HepG2 (cell line): Measurements from ENCODE around the gene LY6G5B. TPM values are rescaled to one million over a fixed set of nuclear protein-coding genes. Genes with fewer than 3 reads are reported as not detected.

Source experiments
- EED ChIP-seq: sonication (generic); formaldehyde crosslinking; IDR thresholded peaks from 2 replicates; pipeline ENCODE4 v1.5.0; 2020; ENCODE audit warnings: mild to moderate bottlenecking, missing genetic modification reagents
- GFI1 ChIP-seq: sonication (generic); formaldehyde crosslinking; IDR thresholded peaks from 2 replicates; pipeline ENCODE4 v1.5.0; 2020; ENCODE audit warnings: missing genetic modification reagents, mild to moderate bottlenecking, borderline replicate concordance
- JUNB ChIP-seq: sonication (generic); formaldehyde crosslinking; IDR thresholded peaks from 2 replicates; pipeline ENCODE4 v1.8.0; 2022; ENCODE audit warnings: missing genetic modification reagents, mild to moderate bottlenecking, borderline replicate concordance
- KAT8 ChIP-seq: IDR thresholded peaks from 2 replicates; pipeline ENCODE4 v1.6.1; 2016; ENCODE audit warnings: missing genetic modification reagents, missing compliant biosample characterization
- MAFG ChIP-seq: sonication (generic); formaldehyde crosslinking; IDR thresholded peaks from 2 replicates; pipeline ENCODE4 v1.5.1; 2020; ENCODE audit warnings: mild to moderate bottlenecking, missing genetic modification reagents
- SATB2 ChIP-seq: sonication (generic); formaldehyde crosslinking; IDR thresholded peaks from 2 replicates; pipeline ENCODE4 v1.5.0; 2020; ENCODE audit warnings: missing genetic modification reagents
- THYN1 ChIP-seq: sonication (generic); formaldehyde crosslinking; IDR thresholded peaks from 2 replicates; pipeline ENCODE4 v1.8.1; 2023; ENCODE audit warnings: low read depth, mild to moderate bottlenecking, moderate library complexity, missing genetic modification reagents, borderline replicate concordance
- YEATS2 ChIP-seq: sonication (generic); formaldehyde crosslinking; IDR thresholded peaks from 2 replicates; pipeline ENCODE4 v1.4.0; 2020; ENCODE audit warnings: missing genetic modification reagents, borderline replicate concordance
- ZBTB1 ChIP-seq: sonication (generic); formaldehyde crosslinking; IDR thresholded peaks from 2 replicates; pipeline ENCODE4 v1.4.0; 2020; ENCODE audit warnings: missing genetic modification reagents, borderline replicate concordance
- ZEB1 ChIP-seq: IDR thresholded peaks from 2 replicates; pipeline ENCODE4 v1.6.1; 2012; ENCODE audit warnings: mild to moderate bottlenecking, low read depth, inconsistent platforms; ENCODE audit not compliant: insufficient replicate concordance
- ZNF230 ChIP-seq: sonication (generic); formaldehyde crosslinking; IDR thresholded peaks from 2 replicates; pipeline ENCODE4 v1.4.0; 2020; ENCODE audit warnings: mild to moderate bottlenecking, missing genetic modification reagents
- ZNF557 ChIP-seq: sonication (generic); formaldehyde crosslinking; IDR thresholded peaks from 2 replicates; pipeline ENCODE4 v1.4.0; 2020; ENCODE audit warnings: missing genetic modification reagents
- polyA plus RNA-seq, 8 experiments: library from polyadenylated mRNA; depleted of rRNA in 3 of 8; stranded (reverse) in 7 of 8; unstranded in 1 of 8; fragments of >200 nt; fragmentation: Illumina TruSeq in 4 of 8; extraction: Trizol in 4 of 8; gene quantifications; 2 replicates each; pipeline versions ENCODE4 v1.2.1 to v1.2.3, GENCODE V29; 2011 to 2016; ENCODE audit warnings: low read depth in 4 of 8, missing spikeins in 1 of 8, mixed read lengths in 1 of 8; ENCODE audit not compliant: insufficient read depth in 1 of 8
- total RNA-seq, 5 experiments: library from RNA; depleted of rRNA; stranded (reverse); fragments of >200 nt; fragmentation: Illumina TruSeq; extraction: Trizol; gene quantifications; 2 replicates each; pipeline ENCODE4 v1.2.3, GENCODE V29; 2016; ENCODE audit warnings: low read depth in 1 of 5
- TF ChIP-seq, protein P1 (sequence below): sonication (generic); formaldehyde crosslinking; IDR thresholded peaks from 2 replicates; pipeline ENCODE4 v1.4.0; 2020; ENCODE audit warnings: missing genetic modification reagents
- TF ChIP-seq, protein P2 (sequence below): sonication (generic); formaldehyde crosslinking; IDR thresholded peaks from 2 replicates; pipeline ENCODE4 v1.5.0; 2020; ENCODE audit warnings: mild to moderate bottlenecking, missing genetic modification reagents
- TF ChIP-seq, protein P3 (sequence below): sonication (generic); formaldehyde crosslinking; IDR thresholded peaks from 2 replicates; pipeline ENCODE4 v1.5.1; 2020; ENCODE audit warnings: missing genetic modification reagents, mild to moderate bottlenecking, borderline replicate concordance
- TF ChIP-seq, protein P4 (sequence below): sonication (generic); formaldehyde crosslinking; IDR thresholded peaks from 2 replicates; pipeline ENCODE4 v1.4.0; 2020; ENCODE audit warnings: mild to moderate bottlenecking, missing genetic modification reagents
- TF ChIP-seq, protein P5 (sequence below): sonication (generic); formaldehyde crosslinking; IDR thresholded peaks from 2 replicates; pipeline ENCODE4 v1.5.0; 2020; ENCODE audit warnings: mild to moderate bottlenecking, missing genetic modification reagents, borderline replicate concordance

The LY6G5B gene
- total and polyA plus RNA-seq, 2 of the 13 experiments (the other 11 are each of a cell fraction or from before 2014, with no cell fraction given): 7.8 to 15.7 TPM

DNA sequence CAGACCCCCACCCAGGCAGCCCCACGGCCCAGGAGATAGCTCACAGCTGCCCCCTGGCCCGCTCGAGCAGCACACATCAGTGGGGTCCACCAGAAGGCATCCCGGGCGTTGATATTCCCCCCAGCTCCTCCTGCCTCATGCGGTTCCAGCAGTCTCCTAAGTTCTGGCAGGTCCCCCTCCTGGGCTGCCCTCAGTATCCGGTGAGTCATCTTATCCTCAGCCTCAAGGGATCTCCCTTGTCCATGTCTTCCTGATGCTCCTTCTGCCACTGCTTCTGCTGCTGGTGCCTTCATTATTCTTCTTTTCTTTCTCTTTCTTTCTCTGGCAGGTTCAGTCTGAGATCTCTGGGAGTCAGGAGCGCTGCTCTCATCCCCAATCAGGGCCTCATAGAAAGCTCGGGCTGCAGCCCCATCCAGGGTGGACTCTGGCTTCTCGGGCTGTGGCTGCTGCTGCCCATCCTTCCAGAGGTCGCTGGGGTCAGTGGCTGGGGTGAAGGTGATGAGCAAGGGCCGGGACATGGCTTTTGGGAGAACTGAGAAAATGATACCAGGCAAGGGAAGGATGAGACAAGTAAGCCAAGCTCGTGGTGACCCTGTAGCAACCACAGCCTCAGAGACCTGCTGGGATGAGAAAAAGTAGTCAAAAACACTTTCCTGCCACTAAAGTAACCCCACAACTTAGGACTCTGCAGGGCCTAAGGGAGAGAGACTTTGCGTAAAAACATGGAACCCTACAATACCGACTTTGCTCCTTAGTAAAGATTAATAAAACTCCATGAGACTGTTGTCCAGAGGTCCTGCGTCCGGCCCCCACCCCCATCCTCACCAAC, 5.6 kb upstream of the LY6G5B start (continued):
- TF ChIP-seq, protein P1, sequence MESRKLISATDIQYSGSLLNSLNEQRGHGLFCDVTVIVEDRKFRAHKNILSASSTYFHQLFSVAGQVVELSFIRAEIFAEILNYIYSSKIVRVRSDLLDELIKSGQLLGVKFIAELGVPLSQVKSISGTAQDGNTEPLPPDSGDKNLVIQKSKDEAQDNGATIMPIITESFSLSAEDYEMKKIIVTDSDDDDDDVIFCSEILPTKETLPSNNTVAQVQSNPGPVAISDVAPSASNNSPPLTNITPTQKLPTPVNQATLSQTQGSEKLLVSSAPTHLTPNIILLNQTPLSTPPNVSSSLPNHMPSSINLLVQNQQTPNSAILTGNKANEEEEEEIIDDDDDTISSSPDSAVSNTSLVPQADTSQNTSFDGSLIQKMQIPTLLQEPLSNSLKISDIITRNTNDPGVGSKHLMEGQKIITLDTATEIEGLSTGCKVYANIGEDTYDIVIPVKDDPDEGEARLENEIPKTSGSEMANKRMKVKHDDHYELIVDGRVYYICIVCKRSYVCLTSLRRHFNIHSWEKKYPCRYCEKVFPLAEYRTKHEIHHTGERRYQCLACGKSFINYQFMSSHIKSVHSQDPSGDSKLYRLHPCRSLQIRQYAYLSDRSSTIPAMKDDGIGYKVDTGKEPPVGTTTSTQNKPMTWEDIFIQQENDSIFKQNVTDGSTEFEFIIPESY: no peak
- TF ChIP-seq SATB2 (CRISPR knock-in tag): no peak
- TF ChIP-seq, protein P2, sequence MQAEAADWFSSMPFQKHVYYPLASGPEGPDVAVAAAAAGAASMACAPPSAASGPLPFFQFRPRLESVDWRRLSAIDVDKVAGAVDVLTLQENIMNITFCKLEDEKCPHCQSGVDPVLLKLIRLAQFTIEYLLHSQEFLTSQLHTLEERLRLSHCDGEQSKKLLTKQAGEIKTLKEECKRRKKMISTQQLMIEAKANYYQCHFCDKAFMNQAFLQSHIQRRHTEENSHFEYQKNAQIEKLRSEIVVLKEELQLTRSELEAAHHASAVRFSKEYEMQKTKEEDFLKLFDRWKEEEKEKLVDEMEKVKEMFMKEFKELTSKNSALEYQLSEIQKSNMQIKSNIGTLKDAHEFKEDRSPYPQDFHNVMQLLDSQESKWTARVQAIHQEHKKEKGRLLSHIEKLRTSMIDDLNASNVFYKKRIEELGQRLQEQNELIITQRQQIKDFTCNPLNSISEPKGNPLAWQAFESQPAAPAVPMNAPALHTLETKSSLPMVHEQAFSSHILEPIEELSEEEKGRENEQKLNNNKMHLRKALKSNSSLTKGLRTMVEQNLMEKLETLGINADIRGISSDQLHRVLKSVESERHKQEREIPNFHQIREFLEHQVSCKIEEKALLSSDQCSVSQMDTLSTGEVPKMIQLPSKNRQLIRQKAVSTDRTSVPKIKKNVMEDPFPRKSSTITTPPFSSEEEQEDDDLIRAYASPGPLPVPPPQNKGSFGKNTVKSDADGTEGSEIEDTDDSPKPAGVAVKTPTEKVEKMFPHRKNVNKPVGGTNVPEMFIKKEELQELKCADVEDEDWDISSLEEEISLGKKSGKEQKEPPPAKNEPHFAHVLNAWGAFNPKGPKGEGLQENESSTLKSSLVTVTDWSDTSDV (CRISPR knock-in tag): no peak
- TF ChIP-seq EED: no peak
- no peak for TF ChIP-seq ZBTB1
- TF ChIP-seq KAT8: no peak
- TF ChIP-seq, protein P3, sequence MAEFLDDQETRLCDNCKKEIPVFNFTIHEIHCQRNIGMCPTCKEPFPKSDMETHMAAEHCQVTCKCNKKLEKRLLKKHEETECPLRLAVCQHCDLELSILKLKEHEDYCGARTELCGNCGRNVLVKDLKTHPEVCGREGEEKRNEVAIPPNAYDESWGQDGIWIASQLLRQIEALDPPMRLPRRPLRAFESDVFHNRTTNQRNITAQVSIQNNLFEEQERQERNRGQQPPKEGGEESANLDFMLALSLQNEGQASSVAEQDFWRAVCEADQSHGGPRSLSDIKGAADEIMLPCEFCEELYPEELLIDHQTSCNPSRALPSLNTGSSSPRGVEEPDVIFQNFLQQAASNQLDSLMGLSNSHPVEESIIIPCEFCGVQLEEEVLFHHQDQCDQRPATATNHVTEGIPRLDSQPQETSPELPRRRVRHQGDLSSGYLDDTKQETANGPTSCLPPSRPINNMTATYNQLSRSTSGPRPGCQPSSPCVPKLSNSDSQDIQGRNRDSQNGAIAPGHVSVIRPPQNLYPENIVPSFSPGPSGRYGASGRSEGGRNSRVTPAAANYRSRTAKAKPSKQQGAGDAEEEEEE (CRISPR knock-in tag): no peak
- TF ChIP-seq, protein P4, sequence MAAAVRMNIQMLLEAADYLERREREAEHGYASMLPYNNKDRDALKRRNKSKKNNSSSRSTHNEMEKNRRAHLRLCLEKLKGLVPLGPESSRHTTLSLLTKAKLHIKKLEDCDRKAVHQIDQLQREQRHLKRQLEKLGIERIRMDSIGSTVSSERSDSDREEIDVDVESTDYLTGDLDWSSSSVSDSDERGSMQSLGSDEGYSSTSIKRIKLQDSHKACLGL (CRISPR knock-in tag): 0 out of 2 replicates have a peak, but pooled peaks have one; percentile 24
- TF ChIP-seq, protein P5, sequence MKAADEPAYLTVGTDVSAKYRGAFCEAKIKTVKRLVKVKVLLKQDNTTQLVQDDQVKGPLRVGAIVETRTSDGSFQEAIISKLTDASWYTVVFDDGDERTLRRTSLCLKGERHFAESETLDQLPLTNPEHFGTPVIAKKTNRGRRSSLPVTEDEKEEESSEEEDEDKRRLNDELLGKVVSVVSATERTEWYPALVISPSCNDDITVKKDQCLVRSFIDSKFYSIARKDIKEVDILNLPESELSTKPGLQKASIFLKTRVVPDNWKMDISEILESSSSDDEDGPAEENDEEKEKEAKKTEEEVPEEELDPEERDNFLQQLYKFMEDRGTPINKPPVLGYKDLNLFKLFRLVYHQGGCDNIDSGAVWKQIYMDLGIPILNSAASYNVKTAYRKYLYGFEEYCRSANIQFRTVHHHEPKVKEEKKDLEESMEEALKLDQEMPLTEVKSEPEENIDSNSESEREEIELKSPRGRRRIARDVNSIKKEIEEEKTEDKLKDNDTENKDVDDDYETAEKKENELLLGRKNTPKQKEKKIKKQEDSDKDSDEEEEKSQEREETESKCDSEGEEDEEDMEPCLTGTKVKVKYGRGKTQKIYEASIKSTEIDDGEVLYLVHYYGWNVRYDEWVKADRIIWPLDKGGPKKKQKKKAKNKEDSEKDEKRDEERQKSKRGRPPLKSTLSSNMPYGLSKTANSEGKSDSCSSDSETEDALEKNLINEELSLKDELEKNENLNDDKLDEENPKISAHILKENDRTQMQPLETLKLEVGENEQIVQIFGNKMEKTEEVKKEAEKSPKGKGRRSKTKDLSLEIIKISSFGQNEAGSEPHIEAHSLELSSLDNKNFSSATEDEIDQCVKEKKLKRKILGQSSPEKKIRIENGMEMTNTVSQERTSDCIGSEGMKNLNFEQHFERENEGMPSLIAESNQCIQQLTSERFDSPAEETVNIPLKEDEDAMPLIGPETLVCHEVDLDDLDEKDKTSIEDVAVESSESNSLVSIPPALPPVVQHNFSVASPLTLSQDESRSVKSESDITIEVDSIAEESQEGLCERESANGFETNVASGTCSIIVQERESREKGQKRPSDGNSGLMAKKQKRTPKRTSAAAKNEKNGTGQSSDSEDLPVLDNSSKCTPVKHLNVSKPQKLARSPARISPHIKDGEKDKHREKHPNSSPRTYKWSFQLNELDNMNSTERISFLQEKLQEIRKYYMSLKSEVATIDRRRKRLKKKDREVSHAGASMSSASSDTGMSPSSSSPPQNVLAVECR (CRISPR knock-in tag): 0 out of 2 replicates have a peak, but pooled peaks have one; percentile 41
- no peak for TF ChIP-seq MAFG (CRISPR knock-in tag)
- no peak for TF ChIP-seq GFI1 (CRISPR knock-in tag)
- no peak for TF ChIP-seq THYN1 (CRISPR knock-in tag)
- 0 out of 2 replicates have a peak, but pooled peaks have one; percentile 37 for TF ChIP-seq JUNB
- TF ChIP-seq ZEB1: no peak
- no peak for TF ChIP-seq ZNF557 (CRISPR knock-in tag)
- TF ChIP-seq ZNF230 (CRISPR knock-in tag): no peak
- no peak for TF ChIP-seq YEATS2 (CRISPR knock-in tag)
